Panc1 (cell line): ENCODE measurements around the gene BMPR2.

Source experiments
- TF ChIP-seq, protein P1 (sequence below): fragments of 450-650 bp; IDR thresholded peaks from 2 replicates; pipeline ENCODE4 v1.5.1; 2017; ENCODE audit warnings: mild to moderate bottlenecking
- TF ChIP-seq, protein P2 (sequence below), 2 experiments: IDR thresholded peaks; 2 replicates each; pipeline ENCODE4 v1.6.1; 2011 to 2012; ENCODE audit warnings: low read depth in 2 of 2, control low read depth in 1 of 2, low read length in 1 of 2, mild to moderate bottlenecking in 1 of 2, moderate library complexity in 1 of 2; ENCODE audit not compliant: insufficient read depth in 1 of 2

DNA sequence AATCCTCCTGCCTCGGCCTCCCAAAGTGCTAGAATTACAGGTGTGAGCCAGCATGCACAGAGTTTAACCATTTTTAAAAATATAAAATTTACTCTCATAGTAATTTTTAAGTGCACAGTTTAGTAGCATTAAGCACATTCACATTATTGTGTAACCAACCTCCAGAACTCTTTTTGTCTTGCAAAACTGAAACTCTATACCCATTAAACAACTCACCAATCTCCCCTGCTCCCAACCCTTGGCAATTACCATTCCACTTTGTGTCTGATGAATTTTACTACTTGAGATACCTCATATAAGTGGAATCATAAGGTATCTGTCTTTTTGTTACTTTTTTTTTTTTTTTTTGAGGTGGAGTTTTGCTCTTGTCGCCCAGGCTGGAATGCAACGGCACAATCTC is 112.5 kb downstream of the BMPR2 start:
- TF ChIP-seq, protein P1, sequence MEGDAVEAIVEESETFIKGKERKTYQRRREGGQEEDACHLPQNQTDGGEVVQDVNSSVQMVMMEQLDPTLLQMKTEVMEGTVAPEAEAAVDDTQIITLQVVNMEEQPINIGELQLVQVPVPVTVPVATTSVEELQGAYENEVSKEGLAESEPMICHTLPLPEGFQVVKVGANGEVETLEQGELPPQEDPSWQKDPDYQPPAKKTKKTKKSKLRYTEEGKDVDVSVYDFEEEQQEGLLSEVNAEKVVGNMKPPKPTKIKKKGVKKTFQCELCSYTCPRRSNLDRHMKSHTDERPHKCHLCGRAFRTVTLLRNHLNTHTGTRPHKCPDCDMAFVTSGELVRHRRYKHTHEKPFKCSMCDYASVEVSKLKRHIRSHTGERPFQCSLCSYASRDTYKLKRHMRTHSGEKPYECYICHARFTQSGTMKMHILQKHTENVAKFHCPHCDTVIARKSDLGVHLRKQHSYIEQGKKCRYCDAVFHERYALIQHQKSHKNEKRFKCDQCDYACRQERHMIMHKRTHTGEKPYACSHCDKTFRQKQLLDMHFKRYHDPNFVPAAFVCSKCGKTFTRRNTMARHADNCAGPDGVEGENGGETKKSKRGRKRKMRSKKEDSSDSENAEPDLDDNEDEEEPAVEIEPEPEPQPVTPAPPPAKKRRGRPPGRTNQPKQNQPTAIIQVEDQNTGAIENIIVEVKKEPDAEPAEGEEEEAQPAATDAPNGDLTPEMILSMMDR, result no peak
- TF ChIP-seq, protein P2, sequence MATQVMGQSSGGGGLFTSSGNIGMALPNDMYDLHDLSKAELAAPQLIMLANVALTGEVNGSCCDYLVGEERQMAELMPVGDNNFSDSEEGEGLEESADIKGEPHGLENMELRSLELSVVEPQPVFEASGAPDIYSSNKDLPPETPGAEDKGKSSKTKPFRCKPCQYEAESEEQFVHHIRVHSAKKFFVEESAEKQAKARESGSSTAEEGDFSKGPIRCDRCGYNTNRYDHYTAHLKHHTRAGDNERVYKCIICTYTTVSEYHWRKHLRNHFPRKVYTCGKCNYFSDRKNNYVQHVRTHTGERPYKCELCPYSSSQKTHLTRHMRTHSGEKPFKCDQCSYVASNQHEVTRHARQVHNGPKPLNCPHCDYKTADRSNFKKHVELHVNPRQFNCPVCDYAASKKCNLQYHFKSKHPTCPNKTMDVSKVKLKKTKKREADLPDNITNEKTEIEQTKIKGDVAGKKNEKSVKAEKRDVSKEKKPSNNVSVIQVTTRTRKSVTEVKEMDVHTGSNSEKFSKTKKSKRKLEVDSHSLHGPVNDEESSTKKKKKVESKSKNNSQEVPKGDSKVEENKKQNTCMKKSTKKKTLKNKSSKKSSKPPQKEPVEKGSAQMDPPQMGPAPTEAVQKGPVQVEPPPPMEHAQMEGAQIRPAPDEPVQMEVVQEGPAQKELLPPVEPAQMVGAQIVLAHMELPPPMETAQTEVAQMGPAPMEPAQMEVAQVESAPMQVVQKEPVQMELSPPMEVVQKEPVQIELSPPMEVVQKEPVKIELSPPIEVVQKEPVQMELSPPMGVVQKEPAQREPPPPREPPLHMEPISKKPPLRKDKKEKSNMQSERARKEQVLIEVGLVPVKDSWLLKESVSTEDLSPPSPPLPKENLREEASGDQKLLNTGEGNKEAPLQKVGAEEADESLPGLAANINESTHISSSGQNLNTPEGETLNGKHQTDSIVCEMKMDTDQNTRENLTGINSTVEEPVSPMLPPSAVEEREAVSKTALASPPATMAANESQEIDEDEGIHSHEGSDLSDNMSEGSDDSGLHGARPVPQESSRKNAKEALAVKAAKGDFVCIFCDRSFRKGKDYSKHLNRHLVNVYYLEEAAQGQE (IDR thresholded peaks at IDR 0.05; ENCODE audit: insufficient read depth in 1 of 2, low read depth in 2 of 2, low read length in 1 of 2), result no peak
